ENCODE measurements around the gene FIBP.
"Not testable (repeated sequence)": the region's sequence is repeated elsewhere in the genome, so short reads cannot be mapped to it uniquely, and the experiment has no call there.

The FIBP gene

DNA sequence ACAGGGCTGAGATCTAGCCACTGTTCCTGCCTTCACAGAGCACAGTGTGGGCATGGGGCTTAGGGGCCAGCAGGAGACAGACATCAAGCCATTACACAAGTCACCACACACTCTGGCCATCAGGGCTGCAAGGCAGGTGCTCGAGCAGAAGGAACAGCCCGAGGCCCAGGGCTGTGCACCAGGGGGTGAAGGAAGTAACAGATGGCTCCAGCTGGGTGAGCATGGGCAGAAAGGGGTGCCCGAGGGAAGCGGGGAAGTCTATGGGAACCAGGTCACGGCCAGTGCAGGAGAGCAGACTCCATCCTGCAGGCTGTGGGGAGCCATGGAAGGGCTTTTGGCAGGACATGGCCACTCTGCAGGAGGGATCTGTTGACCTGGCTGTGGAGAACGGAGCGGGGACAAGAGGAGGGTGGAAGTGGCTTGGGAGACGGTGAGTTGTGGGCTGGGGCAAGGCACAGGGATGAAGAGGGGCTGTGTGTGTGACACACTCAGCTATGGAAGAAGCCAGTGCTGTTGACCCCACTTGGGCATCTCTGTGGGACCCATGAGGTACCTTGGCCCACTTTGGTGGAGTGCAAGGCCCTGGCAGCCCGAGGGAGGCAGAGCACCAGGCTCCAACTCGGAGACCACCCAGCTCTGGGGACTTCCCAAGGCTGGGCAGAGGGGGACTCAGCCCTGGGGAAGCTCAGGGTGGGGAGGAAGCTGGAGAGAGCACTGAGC lies 27.0 kb upstream of the FIBP start:
- DNase-seq (ENCODE audit: low read depth in 1 of 2, low spot score in 1 of 2): no peak

DNA sequence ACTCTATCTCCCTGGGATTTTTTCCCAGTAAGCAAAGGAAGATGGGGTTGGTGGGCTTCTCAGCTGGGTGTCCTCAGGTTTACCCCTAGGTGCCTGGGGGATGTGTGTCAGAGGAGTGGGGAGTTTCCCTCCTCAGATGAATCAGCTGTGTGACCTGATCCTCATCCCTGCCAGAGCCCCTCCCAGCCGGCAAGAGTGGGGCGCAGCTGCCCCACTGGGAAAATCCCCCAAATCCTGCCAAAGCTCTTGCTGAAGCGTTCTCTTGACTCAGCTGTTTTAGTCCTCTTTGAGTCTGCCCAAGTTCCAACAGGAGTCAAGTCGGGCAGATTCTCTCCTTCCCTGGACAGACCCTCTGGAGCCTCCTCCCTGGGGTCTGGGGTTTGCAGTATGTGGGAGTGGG lies 24.6 kb upstream of the FIBP start:
- DNase-seq (ENCODE audit: low read depth in 1 of 2, low spot score in 1 of 2): no peak

DNA sequence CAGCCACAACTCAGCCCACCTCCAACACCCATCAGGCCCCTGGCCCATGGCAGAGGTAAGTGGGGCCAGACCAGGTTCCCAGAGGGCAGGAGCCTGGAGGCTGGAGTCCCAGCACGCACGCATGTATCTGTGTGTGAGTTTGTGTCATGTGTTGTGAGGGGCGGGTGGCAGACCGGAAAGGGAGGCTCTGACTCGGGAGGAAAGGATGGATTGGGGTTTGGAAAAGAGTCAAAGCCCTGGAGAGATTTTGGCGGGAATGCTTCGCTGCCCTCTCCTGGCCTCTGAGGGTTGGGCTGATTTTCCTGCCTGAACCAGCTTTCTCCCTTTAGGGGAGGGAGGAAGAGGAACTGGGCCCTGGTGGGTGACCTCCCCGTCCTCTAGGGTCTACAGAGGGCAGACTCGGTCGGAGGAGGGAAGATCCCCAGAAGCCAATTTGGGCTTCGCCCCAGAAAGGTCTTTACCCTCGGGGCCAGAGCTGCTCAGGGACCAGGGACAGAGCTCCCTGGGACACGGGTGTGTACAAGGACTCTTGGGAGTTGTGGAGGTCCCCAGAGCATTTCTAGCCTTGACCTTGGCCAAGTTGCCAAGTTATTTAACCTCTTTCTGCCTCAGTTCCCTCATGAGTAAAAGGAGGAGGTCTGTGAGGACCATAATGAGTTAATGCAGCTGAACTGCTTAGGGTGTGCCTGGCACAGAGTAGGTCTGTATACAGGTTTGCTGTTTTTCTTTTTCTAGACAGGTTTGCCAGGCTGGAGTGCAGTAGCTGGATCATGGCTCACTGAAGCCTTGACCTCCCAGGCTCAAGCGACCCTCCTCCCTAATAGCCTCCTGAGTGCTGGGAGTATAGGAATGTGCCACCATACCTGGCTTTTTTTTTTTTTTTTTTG lies 23.7 kb upstream of the FIBP start:
- DNase-seq (ENCODE audit: low read depth in 1 of 2, low spot score in 1 of 2): no peak

DNA sequence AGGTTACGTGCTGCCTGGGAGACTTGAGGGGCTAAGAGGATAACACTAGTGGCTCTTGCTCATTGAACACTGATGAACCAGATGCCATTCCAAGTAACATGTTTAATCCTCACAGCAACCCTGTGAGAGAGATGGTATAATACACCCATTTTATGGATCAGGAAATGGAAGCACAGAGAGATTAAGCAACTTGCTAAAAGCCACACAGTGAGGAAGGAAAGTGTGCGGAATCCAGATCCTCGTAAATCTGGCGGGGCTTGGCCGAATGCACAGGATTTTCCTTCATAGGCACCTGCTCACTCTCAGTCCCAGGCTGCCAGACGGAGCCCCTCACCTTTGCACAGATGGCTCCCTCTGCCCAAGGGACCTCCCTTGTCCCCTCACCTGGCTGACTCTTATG lies 19.6 kb upstream of the FIBP start:
- no peak for DNase-seq (ENCODE audit: low read depth in 1 of 2, low spot score in 1 of 2)

DNA sequence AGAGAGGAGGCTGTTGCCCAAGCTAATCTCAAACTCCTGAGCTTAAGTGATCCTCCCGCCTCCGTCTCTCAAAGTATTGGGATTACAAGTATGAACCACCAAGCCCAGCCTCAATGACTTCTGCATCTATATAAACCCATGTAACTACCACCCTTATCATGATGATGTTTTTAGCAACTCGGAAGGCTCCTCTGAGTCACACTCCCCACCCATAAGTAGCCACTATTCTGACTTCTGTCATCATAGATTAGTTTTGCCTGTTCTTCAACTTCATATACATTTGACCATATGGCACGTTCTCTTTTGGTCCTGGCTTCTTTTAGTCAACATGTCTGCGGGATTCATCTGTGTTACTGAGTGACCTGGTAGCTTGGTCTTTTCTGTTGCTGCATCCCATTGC lies 18.3 kb upstream of the FIBP start:
- no peak for DNase-seq (ENCODE audit: low read depth in 1 of 2, low spot score in 1 of 2)

DNA sequence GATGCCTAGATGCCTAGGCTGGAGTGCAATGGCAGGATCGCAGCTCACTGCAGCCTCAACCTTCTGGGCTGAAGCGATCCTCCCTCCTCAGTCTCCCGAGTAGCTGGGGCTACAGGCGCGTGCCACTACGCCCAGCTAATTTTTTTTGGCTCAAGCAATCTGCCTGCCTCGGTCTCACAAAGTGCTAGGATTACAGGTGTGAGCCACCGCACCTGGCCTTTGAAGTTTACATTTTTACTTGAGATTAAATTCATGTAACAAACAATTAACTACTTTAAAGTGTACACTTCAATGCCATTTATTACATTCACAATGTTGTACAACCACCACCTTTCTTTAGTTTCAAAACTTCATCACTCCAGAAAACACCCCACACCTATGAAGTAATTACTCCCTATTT lies 15.4 kb upstream of the FIBP start:
- no peak for DNase-seq (ENCODE audit: low read depth in 1 of 2, low spot score in 1 of 2)

DNA sequence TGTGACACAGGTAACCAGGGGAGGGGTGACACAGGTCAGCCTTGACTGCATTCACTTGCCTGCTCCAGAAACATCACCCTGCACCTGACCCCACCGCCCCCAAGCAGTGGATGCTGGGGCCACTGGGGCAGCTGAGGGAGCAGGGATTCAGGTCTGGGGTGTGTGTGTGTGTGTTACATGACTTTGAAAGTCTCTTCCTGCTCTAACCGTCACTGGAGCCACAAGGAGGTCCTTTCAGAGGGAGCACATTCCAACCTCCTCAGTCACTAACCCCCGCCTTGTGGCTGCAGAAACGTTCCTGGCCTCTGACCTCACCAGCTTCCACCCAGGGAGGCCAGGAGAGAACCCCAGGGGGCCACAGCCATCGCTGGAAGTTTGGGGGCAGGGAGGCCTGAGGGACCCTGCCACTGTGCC lies 14.8 kb upstream of the FIBP start:
- DNase-seq (ENCODE audit: low read depth in 1 of 2, low spot score in 1 of 2): no peak

DNA sequence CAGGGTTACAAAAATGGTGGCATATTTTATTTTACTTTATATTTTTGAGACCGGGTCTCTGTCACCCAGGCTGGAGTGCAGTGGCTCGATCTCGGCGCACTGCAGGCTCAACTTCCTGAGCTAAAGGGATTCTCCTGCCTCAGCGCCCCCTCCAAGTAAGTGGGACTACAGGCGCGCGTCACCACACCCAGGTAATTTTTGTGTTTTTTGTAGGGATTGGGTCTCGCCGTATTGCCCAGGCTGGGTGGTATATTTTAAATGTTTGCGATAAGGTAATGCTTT lies 12.6 kb upstream of the FIBP start:
- no peak for DNase-seq (ENCODE audit: low read depth in 1 of 2, low spot score in 1 of 2)

DNA sequence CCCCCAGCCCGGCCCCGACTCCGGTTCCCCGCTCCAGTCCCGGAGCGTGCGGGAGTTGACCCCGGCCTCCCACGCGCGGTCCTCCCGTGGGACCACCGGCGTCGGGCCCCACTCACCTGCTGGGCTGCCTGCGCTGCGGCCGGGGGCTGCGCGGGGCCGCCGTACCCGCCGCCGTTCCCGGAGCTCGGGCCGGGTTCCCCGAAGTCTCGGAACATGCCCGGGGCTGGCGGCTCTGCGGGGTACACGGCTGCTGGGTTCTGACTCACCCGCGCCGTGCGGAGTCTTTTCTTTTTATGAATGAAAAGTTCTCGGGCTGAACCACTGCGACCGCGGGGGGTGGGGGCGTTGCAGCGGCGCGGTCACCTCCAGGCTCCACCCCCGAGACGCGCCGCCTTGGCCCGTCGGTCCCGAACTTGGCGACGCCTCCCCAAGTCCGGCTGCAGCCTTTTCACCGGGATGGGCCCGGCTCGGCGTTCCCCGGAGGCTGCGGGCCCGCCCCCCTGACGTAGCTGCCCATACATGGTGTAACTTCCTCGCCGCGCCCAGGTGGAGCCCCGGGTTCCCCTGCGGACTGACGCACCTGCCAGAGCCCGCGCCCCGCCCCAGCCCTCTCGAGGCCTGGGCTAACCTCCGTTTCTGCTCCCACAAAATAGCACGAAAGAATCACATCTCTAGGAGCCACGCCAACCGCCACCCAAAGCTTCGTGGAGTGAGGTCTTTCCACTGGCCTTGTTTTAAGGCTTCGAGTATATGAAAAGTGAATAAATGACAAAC lies 12.0 kb upstream of the FIBP start, which contains the start of gene FOSL1:
FOSL1 (minus strand) TSS at position 264 of the 774 bp plus-strand sequence; CDS start at position 215, 49 bp downstream.
- DNase-seq (ENCODE audit: low read depth in 1 of 2, low spot score in 1 of 2): peak; percentile 87 to 89

DNA sequence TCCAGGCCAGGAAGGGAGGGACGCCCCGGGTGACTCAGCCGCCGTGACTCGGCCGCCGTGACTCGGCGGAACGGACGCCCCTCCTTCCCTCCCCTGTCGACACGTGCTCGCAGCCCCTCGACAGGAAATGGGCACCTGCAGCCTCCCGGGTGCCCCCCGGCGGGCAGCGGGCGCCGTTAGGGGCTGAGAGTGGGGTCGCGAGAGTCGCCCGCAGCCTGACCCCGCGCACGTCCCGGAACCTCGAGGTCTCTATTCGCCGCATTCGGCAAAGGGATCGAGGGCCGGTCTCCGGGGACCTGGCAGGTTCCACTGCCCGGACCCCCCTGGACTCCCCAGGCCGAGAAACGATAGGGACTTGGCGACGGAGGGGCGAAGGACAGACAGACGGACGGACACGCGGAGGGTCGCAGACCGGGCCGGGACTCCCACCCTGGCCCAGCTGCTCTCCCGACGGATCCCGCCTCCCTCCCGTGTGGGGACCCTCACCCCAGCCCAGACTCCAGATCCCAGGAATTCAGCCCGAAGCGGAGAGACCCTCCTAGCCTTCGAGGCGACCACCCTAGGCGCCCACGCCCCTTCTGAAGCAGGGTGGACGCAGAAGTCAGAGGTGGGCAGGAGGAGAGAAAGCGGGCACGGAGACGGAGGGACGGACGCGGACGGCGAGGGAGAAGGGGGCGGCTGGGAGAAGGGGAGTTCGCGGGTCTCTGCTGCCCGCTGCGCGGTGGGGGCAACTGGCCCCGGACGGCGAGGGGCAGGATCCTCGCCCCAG lies 11.3 kb upstream of the FIBP start:
- DNase-seq (ENCODE audit: low read depth in 1 of 2, low spot score in 1 of 2): peak; percentile 55 to 69

DNA sequence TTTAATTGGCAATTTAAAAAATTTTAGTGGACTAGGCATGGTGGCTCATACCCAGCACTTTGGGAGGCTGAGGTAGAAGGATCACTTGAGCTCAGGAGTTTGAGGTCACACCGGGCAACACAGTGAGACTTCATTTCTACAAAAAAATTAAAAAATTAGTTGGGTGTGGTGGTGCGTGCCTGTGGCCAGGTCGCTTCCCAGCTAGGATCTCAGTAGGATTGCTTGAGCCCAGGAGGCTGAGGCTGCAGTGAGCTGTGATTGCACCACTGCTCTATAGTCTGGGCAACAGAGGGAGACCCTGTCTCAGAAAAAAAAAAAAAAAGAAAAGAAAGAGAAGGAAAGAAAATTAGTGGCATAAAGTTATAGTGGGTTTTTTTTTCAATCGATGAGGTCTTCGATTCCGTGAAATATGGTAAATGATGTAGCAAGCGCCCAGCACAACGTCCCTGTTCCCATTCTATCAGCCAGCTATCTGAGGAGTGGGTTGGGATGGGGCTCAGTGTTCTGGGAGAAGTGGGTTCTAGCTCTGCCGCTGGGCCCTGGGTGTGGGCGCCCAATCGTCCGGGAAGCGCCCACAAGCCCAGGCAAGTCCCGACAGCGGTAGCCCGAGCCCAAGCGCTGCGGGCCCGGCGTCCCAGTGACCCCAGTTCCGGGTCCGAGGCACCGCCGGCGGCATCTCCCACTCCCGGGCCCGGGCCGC lies 10.5 kb upstream of the FIBP start:
- DNase-seq (ENCODE audit: low read depth in 1 of 2, low spot score in 1 of 2): no peak

DNA sequence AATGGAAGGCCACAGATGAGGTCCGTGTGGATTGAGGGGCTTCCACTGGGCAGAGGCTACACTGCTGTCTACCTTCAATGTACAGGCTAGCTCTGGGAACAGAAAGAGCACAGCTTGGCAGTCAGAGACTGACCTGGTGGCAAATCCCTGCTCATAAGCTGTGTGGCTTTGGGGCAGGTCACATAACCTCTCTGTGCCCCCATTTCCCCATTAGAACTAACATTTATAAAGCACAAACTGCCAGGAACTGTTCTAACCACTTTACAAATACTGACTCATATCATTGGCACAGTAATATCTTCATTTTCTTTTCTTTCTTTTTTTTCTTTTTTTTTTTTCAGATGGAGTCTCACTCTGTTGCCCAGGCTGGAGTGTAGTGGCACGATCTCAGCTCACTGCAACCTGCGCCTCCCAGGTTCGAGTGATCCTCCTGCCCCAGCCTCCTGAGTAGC lies 8.8 kb upstream of the FIBP start:
- DNase-seq (ENCODE audit: low read depth in 1 of 2, low spot score in 1 of 2): no peak

DNA sequence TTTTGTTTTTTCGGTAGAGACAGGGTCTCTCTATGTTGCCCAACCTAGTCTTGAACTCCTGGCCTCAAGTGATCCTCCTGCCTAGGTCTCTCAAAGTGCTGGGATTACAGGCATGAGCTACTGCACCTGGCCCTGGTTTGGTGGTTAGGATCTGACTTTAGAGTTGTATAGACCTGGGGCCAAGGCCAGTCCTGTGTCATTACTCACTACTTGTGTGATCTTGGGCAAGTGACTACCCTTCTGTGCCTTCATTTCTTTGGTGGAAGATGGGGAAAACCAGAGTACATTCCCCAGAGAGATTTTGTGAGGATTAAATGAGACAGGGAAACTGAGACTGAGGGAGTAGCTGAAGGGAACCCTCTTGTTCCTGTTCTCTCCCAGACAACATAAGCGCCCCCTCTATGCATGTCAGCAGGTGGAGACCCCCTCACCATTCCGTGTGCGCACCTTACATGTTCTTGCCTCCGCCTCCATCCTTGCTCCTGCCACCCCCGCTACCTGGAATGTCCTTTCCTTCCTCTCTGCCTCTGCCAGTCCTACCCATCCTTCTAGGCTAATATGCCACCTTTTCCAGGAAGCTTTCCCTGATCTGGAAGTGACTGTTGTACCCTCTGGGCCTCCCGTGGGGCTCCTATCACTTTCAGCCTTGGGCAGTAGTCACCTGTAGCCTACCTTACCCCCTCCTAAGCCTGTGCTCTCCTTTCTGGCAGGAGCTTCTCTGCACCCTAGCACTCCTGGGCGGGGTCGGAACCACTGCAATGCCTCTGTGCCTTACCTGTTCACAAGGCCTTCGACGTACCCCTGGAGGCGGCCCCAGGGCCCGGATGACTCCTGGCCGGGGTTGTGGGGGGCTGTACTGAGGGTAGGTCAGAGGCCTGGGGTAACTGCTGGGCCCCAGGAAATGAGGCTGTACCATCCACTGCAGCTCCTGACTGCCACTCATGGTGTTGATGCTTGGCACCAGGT lies 8.0 kb upstream of the FIBP start:
- no peak for DNase-seq (ENCODE audit: low read depth in 1 of 2, low spot score in 1 of 2)

DNA sequence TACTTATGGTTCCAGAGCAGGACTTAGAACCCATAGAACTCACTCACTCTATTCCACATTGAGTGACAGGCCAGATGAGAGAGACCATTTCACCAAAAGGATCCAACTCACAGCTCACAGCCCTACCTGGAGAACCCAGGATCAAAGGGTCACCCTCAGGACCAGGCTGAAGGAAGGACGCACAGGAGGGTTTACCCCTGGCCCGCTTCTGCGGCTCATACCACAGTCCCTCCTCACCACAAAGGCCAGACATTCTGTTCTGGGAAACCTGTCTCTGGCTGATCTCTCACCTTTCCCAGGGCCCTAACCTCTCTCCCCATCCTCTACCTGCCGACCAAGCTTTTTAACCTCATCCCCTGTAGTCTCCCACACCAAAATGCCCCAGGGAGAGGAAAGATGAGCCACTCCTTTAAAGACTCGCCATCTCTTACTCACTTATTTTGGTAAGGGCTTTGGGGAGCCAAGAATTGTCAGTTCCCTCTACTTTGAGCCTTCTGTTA lies 7.3 kb upstream of the FIBP start:
- DNase-seq (ENCODE audit: low read depth in 1 of 2, low spot score in 1 of 2): no peak

DNA sequence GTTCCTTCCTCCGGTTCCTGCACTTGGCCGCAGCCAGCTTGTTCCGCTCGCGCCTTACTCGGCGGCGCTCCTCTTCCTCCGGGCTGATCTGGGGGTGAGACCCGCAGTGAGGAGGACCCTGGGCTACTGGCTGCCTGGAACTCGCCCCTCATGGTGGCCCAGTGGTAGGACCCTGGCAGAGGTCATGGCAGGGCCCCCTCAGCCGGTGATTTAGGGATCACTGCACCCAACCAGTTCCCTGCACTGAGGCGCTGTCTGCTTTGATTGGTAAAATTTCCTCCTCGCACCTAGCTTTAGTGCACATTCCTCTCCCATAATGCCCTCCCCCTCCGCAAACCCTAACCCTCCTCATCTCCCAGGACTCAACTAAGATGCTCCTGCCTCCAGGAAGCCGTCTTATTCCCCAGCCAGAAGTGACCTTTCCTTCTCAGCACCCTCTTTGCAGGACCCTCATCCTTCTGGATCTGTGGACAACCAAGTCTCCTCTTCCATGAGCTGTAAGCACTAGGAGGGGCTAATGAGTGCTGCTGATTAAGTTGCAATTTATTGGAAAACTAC lies 5.8 kb upstream of the FIBP start:
- DNase-seq (ENCODE audit: low read depth in 1 of 2, low spot score in 1 of 2): no peak

DNA sequence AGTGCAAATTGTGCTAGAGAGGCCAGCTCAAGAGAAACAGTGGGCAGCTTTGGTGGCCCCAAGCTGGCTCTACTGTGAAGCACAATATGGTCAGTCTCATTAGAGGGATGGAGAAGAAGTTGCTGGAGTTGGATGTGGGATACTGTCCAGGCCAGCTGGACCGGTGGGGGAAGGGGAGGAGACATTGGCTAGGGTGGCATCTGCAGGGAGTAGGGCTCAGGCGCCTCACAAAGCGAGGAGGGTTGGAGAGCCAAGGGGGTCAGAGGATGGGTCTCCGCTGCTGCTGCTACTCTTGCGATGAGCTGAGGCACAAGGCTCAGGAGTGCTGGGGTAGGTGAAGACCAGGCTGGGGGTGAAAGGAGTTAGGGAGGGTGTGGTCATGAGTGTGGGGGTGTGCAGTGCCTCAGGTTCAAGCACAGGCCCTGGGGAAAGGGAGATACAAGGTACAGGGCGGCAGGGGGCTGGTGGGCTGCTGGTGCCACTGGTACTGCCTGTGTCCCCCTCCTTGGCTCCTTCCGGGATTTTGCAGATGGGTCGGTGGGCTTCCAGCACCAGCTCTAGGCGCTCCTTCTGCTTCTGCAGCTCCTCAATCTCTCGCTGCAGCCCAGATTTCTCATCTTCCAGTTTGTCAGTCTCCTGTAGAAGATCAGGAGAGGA lies 4.5 kb upstream of the FIBP start:
- no peak for DNase-seq (ENCODE audit: low read depth in 1 of 2, low spot score in 1 of 2)

DNA sequence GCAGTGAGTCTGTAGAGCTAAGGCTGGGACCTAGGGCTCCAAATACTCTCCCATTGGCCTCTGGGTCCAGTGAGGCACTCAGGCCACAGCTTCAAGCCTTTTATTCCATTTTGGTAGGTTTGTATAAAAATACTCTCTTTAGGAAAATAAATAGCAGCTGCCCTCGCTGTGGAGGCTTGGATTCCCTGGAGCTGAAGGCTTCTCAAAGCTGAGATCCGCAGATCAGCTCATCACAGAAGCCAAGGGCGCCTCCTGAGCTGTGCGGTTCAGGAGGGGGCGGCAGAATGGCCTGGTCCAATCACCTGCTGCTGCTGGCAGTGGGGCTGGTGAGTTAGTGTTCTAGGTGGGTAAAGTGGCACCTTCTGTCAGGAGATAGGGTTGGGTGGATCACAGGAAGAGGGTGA lies 3.9 kb upstream of the FIBP start:
- DNase-seq (ENCODE audit: low read depth in 1 of 2, low spot score in 1 of 2): not testable (repeated sequence)
